Omental fat pad (tissue), 4 donors: ENCODE results near the gene DUS1L. TPM values are rescaled to one million over a fixed set of nuclear protein-coding genes. Genes with fewer than 3 reads are reported as not detected.

ENCODE experiments used
- ATAC-seq: fragments of 150-250 bp; one replicate; pipeline ENCODE4 v1.9.1; 2016; ENCODE audit warnings: mild to moderate bottlenecking, moderate library complexity; ENCODE audit not compliant: low FRiP score
- DNase-seq: peaks from one replicate; pipeline ENCODE4 v3.0.0-alpha.2; 2019; ENCODE audit warnings: low spot score
- total RNA-seq, 4 donors: library from RNA; depleted of rRNA; stranded (reverse); fragments of >200 nt; gene quantifications; one replicate each; pipeline ENCODE4 v1.1.0, GENCODE V29; 2016
- TF ChIP-seq, protein P1 (sequence below), 3 donors: fragments of 450-650 bp; IDR thresholded peaks; one replicate each; pipeline ENCODE4 v1.5.1; 2016 to 2017; ENCODE audit warnings: antibody characterized with exemption in 3 of 3, mild to moderate bottlenecking in 3 of 3, moderate library complexity in 2 of 3

Gene DUS1L
- total RNA-seq, 4 donors from 2014 or later: 58.1 to 90.3 (median 85.7) TPM

DNA sequence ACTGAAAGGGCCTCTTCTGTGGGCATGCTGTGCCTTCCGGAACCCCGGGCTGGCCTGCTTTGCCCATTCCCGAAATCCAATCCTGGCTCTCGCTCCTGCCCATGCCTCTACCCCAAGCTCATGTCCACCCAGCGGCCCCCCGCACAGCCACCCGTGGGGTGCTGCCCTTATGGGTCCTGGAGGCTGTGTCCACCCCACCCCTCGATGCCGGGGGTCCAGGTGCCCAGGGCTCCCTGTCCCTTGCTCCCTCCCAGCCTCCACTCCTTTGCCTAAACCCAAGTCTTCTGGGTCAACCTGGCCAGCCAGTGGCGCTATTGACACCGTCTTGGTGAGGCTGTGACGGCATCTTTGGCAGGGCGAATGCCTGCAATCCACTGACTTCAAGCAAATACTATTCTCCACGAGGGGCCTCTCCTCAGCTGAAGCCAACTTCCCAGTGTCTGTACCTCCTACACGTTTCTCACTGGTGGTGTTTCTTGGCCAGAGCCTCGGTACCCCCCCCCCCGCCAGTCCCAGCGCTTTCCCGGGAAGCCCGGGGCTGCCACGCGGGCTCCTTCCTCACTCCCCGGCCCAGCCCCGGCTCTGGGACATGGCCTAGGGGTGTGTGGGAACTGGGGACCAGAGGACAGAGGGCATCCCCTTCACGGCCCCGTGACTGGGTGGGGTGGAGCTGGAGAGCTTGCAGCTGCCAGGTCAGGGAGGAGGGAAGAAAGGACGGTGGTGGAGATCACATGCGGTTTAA lies 12.2 kb upstream of the DUS1L start:
- ATAC-seq: peak; percentile 52
- no peak for DNase-seq
- TF ChIP-seq, protein P1, sequence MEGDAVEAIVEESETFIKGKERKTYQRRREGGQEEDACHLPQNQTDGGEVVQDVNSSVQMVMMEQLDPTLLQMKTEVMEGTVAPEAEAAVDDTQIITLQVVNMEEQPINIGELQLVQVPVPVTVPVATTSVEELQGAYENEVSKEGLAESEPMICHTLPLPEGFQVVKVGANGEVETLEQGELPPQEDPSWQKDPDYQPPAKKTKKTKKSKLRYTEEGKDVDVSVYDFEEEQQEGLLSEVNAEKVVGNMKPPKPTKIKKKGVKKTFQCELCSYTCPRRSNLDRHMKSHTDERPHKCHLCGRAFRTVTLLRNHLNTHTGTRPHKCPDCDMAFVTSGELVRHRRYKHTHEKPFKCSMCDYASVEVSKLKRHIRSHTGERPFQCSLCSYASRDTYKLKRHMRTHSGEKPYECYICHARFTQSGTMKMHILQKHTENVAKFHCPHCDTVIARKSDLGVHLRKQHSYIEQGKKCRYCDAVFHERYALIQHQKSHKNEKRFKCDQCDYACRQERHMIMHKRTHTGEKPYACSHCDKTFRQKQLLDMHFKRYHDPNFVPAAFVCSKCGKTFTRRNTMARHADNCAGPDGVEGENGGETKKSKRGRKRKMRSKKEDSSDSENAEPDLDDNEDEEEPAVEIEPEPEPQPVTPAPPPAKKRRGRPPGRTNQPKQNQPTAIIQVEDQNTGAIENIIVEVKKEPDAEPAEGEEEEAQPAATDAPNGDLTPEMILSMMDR (IDR thresholded peaks at IDR 0.05): no peak

DNA sequence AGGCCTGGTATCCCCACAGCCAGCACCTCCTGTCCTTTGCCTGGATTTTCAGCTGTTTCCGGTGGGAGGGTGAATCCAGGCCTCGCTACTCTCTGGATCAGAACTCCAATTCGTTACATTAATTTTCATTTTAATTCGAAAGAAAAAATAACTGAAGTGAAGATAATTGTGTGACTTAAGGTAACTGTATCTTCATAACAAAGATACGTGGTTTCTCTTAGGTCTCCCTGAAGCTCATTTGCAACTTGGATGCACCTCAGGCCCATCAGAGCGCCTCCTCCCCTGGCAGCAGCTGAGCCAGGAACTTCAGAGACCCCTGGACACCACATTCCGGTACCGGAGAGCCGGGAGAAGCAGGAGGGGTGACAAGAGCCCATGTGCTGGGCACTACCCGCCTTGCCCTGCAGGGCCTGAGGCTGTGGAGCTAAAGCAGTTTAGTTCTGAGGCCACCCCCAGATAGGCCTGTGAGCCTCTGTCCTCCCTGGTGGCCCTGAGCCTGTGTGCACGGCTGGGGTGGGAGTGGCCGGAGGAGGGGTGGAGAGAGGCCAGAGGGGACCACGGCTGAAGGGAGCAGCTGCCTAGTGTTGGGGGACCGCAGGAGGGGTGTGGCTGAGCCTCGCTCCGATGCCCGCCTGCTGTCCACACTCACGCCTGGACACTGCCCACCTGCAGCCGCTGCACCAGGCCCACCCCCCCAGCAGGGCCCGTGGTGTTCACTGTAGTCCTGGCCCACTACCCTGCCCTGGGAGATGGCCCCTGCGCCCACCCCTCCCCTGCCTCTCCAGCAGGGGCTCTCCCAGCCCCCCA lies 11.4 kb upstream of the DUS1L start:
- no peak for DNase-seq
- ATAC-seq: peak; percentile 4
- TF ChIP-seq, protein P1 (IDR thresholded peaks at IDR 0.05): no peak

DNA sequence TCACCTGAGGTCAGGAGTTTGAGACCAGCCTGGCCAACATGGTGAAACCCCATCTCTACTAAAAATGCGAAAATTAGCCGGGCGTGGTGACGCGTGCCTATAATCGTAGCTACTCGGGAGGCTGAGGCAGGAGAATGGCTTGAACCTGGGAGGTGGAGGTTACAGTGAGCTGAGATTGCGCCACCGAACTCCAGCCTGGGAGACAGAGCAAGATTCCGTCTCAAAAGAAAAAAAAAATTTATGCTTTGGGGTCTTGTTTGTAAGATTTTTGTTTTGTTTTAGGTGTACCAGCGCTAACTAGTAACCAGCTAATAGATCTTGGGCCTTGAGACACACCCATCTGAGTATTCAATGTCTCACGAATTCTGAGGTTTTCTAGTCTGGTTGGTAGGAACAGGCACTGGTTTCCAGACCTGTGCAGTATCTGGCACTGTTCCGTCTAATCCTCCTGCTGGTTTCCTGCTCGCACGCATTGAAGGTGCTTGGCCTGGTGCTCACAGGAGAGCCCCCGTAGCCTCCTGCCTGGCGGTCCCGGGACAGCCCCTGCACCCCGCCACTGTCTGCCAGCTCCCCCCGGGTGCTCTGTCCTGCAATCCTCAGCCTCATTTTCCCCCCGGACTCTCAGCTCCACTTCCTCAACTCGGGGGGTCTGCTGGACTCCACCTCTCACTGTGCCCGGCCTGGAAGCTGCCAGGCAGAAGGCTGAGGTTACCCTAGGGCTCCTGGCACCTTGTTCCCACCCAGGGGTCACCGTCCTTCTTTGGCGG lies 10.6 kb upstream of the DUS1L start:
- ATAC-seq (no peak), DNase-seq (no peak)
- TF ChIP-seq, protein P1 (IDR thresholded peaks at IDR 0.05): no peak

DNA sequence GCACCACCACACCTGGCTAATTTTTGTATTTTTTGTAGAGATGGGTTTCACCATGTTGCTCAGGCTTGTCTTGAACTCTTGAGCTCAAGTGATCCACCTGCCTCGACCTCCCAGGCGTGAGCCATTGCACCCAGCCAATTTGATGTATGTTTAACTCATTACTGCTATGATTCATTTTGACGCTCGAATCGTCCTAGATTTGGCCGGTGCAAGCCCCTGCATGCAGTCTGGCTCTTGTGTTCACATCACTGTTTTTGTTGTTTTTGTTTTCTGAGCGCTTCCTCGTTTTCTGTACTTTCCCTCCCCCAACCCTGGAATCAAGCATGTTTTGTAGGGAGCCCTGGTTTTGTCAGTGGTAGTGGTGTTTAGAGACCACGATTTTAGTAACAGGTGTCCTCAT lies 7.8 kb upstream of the DUS1L start:
- DNase-seq: no peak
- no peak for ATAC-seq

DNA sequence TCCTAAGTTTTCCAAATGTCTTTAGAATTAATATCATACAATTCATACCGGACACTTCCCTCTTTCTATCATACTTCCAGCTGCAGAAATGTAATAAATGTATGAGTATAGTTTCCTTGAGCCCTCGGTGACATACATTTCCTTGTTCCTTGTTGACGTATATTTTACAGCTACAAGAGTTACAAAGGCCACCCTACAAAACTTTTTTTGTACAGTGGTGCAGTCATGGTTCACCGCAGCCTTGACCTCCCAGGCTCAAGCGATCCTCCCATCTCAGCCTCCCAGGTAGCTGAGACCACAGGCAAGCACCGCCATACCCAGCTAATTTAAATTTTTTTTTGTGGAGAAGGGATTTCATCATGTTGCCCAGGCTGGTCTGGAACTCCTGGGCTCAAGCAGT lies 7.2 kb upstream of the DUS1L start:
- ATAC-seq: no peak

More for the DNA sequence above, 7.8 kb upstream of the DUS1L start:
- TF ChIP-seq, protein P1 (IDR thresholded peaks at IDR 0.05): no peak

DNA sequence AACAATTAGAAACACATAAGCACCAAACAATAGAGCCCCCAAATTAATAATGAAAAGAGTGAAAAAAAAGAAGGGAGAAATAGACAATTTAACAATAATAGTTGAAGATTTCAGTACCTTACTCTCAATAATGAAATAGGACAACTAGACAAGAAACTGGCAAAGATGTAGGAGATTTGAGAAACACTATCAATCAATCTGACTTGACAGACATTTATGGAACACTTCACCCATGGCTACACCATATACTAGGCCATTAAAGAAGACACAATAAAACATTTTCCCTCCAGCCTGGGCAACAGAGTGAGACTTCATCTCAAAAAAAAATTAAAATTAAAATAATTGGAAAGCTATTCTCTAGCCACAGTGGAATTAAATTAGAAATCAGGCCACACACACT lies 5.0 kb upstream of the DUS1L start:
- DNase-seq: no peak
- ATAC-seq: no peak
- TF ChIP-seq, protein P1 (IDR thresholded peaks at IDR 0.05): no peak

More for the DNA sequence above, 7.2 kb upstream of the DUS1L start:
- TF ChIP-seq, protein P1 (IDR thresholded peaks at IDR 0.05): no peak
- DNase-seq: no peak
